ENCODE measurements around the gene RAP1GAP2.

RAP1GAP2 gene

DNA sequence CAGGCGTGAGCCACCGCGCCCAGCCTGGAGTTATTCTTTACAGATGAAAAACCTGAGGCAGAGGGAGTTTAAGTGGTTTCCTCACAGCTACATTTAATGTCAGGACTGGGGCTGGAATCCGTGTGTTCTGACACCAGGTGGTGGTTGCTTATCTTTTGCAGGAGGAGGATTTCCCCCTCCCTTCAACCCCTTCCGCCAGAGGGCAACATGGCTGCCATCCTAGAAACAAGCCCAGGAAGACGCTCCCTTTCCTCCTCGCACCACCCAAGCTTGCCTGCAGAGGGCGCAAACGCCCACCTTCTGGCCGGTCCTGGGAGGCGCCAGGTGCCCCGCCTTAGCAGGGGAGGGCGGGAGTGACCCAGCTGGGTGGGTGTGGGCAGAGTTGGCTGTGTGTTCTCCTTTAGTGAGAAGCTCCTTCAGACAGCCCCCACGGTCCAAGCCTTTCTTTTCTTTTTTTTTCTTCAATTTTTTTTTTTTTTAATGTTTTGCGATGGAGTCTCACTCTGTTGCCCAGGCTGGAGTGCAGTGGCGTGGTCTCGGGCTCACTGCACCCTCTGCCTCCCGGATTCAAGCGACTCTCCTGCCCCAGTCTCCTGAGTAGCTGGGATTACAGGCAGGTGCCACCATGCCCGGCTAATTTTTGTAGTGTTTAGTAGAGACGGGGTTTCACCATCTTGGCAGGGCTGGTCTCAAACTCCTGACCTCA, 9.9 kb upstream of the RAP1GAP2 start:
- DNase-seq (ENCODE audit: low spot score), result peak; percentile 87

DNA sequence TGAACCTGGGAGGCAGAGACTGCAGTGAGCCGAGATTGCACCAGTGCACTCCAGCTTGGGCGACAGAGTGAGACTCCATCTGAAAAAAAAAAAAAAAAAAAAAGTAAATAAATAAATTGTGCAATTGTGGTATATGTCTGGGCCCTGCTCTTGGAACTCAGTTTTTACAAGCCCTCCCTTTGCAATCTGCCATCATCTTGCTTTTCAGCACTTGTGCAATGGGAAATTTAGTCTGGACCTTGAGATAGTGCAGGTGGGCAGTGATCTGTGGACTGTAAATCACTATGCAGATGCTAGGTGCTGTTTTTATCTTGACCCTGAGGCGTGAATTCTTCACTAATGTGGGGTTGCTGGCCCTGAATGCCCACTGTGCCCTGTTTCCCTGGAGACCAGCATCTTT, 6.5 kb upstream of the RAP1GAP2 start:
- no peak for DNase-seq (ENCODE audit: low spot score)

DNA sequence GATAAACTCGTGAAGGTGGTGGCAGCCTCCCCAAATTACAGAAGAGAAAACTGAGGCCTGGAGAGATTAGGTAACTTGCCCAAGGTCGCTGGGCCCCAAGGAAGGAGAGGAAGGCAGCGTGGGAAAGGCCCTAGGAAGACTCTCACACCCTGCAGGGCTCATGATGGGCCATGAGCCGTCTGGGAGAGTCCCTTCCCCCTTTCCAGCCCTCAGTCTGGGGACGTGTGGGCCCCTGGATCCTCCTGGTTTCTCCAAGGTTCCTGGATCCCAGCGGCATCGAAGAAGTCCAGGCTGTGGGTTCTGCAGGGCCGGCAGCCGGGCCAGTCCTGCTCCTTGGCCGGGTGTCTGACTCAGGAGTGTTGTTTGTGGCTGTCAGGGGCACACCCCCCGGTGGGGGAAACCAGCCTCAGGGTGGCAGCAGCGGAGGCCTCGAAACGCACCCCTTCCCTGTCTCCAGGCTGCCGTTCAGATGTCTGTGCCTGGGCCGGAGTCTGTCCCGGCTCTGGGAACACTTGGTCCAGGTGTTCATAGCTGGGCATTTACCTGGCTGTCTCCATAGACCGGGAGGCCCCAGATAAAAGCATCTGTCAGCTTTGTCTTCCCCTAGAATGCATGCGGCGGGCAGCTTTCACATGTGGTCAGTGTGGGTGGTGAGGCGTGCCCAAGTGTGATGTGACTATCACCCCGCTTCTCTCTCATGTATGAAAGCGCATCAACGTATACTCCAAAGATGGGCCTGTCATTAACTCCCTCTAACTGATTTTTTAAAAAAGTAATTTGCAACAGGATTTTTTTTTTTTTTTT, 3.7 kb upstream of the RAP1GAP2 start:
- no peak for DNase-seq (ENCODE audit: low spot score)

DNA sequence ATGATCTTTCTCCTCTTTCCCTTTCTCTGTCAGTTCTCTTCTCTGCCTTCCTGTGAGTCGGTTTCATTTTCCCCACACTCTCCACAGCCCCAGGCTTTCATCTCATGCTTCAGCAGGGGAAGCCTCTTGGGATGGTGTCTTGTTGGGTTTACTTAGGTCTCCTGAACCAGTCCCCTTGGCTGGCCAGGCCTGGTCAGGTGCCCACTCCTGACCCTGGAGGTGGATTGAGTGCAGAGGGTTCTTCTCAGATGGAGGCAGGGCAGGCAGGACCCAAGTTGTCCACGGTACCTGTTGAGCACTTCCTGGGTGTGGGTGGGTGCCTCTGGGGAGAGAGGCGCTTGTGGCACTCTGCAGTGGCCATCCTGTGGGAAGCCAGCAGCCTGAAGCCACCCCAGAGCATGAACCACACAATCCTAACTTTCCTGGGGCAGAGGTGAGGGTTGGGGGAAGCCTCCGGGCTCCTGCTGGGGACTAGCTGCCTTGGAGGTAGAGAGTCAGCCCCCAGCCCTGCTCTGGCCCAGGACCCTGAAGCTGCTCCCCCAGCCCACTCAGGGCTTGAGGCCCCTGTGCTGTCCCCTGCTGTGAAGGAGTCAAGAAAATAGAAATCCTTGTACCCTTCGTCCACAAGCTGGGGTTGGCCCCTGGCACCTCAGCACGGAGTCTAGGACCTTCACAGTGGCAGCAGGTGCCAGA, 2.0 kb upstream of the RAP1GAP2 start:
- DNase-seq (ENCODE audit: low spot score), result no peak

DNA sequence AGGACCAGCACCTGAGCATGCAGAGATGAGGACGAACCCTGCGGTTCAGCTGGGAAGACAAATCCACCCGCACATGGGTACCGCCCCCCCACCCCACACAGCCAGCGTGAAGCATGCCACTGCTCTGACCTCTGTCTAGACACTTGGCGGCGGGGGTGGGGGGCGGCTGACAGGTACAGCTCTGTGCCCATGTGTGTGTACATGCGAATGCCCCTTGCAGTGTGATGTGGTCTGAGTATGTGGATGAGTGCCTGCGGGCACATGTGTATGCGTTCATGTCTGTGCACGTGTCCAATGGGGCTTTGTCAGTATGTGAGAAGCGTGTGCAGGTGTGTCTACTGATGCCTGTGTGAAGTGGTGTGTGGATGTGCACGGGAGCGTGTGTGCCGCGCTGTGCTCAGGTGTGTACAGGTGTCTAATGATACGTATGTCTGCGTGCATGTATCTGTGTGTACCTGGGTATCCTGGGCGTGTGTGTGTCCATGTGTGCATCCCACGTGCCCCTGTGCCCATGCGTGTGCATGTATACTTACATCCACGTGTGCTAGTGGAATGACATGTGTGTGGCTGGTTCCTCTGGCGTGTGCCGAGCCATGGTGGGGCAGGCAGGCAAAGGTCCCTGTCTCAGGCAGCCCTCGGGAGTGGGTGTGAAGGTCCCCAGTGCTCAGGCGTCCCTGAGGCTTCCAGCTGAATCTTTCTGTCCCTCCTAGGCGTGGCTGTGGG, 636 bp upstream of the RAP1GAP2 start:
- DNase-seq (ENCODE audit: low spot score), result no peak

DNA sequence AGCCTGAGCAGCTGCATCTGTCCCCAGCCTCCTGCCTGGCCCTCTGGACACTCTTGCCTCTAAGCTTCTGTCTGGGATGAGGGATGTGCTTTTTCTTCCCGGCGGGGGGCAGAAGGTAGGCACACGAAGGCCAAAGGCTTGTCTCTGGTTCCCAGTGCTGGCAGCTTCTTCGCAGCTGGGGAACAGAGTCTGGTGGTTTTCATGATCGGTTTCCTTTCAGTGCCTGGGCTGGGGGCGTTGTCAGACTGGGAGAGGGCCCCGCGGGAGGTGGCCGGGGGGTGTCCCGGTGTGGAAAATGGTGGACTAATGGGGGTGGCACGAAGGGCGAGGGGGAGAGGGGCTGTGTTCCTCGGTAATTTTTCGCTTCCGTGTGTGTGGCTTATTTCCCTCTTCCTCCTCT, 988 bp downstream of the RAP1GAP2 start:
- DNase-seq (ENCODE audit: low spot score), result no peak

DNA sequence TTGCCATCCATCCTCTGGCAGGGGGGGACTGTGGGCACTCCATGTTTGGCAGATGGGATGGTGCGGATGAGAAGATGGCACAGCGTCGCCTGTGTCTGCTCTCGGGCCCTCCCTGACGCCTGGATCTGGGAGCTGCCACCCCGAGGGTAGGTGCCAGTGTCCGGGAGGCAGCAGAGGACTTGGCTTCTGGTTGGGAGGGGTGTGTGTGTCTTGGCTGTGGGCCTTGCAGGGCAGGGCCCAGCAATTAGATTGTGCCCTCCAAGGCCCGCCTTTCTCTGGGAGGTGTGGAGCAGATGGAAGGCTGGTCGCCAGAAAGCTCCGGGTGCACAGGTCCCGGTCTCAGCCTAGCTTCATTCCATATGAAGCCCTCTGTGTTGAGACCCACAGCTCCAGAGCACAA, 1.4 kb downstream of the RAP1GAP2 start:
- DNase-seq (ENCODE audit: low spot score), result no peak

DNA sequence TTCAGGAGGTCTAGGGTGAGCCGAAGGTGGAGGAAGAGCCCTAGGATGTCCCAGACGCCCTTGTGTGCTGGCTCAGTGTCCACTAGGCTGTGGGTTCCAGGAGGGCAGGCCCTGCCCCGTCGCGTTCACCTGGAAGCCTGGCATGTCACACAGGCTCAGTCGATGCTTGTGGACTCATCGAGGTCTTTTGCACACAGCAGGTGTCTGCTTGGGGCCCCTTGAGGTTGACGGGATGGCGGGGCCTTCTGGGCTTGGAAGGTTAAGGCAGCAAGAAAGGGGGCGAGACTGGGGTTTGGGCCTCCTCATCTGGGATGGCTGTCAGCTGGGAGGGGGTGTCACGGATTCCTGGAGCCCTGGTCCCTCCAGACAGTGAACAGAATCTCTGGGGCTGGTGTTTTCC, 1.9 kb downstream of the RAP1GAP2 start:
- no peak for DNase-seq (ENCODE audit: low spot score)

DNA sequence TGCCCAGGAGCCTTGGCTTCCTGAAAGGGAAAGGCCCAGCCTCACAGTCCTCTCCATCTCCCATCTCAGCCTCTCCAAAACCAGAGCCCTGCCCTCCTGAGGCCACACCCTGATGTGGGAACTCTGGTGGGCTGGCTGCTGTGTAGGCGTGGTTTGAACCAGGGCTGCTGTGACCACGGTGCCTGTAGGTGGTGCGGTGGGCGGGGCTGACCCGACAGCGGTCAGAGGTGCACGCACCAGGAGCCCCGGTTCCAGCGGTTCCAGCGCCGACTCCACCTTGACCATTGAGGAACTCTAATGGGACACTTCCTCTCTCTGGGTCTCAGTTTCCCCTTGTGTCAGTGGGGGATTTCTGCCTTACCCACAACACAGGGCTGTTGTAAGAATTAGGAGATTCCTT, 2.4 kb downstream of the RAP1GAP2 start:
- DNase-seq (ENCODE audit: low spot score), result no peak

DNA sequence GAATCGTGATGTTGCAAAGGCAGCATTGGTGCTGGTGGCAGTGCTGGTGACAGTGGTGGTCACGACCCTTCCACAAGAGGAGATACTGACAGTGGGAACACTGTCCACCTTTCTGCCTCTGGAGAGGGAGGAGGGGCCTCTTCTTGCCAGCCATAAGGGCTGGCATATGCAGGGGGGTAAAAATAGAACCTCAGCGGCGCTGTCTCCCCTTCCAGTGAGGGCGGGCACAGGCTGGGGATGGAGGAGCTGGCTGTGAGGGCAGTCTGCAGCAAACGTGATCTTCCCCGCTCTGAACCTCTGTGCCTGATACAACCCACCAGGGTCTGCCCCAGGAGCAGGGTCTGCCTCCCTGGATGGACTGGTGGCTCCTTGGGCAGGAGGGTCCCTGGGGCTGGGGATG, 3.4 kb downstream of the RAP1GAP2 start:
- no peak for DNase-seq (ENCODE audit: low spot score)

DNA sequence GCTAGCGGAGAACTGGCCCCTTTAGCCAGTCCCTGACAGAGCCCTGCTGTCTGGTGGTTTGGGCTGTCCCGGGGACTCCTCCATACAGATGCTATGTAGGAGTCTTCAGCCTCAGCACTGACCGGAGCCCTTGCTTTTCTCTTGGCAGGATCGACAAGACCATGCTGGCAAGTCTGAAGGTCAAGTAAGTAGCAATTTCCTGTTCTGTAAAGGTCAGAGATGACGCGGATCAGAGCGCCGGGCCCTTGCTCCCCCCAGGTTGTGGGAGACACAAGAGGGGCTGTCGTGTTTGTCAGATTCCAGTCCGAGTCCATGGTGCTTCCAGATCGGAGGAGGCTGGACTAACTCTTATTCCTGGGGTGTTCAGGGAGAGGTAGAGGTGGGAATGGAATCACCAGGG, 4.1 kb downstream of the RAP1GAP2 start:
- DNase-seq (ENCODE audit: low spot score), result no peak

DNA sequence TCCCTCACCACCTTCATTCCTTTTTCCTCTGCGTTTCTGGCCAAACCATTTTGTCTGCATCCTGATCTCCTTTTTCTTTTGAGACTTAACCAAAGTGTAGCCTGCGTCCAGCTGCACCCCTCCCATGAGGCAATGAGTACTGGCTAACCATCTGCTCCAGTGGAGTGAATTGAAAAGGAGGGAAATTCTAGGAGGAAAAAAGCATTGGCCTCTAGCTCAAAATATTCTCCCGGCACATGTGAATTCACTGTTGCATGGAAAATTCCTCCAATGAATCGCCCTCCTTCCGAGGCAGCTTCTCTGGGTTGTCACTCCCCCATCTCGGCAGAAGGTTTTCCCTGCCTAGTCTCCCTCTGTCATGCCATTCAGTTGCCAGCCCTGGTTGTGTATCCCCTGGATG, 5.6 kb downstream of the RAP1GAP2 start:
- no peak for DNase-seq (ENCODE audit: low spot score)

DNA sequence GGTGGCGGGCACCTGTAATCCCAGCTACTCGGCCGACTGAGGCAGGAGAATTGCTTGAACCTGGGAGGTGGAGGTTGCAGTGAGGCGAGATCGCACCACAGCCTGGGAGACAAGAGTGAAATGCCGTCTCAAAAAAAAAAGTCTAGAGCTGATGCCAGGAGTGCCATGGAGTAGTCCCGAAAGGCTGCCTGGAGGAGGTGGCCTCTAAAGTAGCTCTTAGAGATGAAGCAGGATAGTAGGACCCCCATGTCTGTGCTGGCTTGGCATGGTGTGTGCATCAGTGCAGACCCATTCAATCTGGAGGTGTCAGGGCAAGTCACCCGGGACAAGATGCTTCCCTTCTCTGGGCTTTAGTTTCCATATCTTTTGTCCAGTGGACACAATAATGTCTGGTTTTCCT, 6.3 kb downstream of the RAP1GAP2 start:
- no peak for DNase-seq (ENCODE audit: low spot score)

DNA sequence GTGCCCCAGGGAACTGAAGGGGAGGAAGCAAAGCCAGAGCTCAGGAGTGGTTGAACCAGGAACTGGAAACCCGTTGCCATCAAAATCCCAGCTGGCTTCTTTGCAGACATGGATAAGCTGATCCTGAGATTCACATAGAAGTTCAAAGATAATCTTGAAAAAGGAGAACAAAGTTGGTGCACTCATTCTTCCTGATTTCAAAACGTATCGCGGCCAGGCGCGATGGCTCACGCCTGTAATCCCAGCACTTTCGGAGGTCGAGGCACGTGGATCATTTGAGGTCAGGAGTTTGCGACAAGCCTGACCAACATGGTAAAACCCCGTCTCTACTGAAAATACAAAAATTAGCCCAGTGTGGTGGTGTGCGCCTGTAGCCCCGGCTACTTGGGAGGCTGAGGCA, 7.1 kb downstream of the RAP1GAP2 start:
- no peak for DNase-seq (ENCODE audit: low spot score)

DNA sequence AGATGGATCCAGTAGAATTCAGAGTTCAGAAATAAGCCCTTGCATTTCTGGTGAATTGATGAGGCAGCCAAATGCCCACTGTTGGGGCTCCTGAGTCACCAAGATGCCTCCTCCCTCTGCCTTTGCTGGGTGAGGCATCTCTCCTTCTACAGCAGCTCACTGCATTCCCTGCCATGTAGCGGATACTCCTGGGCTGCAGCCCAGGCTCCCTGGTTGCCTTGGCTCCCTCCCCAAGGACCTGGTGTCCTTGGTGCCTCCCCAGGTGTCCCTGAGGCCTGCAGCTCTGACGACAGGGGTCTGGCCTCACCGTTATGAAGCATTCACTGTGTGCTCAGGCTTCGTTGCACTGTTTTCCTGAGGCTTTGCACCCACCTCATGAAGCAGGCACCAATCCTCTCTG, 7.7 kb downstream of the RAP1GAP2 start:
- DNase-seq (ENCODE audit: low spot score), result no peak

DNA sequence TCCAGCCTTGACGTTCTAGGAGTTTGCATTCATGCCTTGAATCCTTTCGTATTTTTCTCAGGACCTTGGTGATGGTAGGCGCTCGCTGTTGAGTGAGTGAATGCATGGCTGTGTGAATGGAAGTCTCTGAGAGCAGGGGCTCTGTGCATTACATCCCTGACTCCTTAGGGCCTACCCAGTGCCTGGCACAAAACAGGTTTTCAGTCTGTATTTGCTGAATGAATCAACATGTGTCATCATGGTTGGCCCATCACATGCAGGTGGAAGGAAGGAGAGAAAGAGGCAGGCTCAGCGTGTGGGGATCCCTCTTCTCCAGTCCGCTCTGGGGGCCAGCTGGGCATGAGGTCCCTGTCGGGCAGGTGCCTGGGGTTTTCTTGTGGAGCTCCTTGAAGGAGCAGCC, 8.7 kb downstream of the RAP1GAP2 start:
- no peak for DNase-seq (ENCODE audit: low spot score)

DNA sequence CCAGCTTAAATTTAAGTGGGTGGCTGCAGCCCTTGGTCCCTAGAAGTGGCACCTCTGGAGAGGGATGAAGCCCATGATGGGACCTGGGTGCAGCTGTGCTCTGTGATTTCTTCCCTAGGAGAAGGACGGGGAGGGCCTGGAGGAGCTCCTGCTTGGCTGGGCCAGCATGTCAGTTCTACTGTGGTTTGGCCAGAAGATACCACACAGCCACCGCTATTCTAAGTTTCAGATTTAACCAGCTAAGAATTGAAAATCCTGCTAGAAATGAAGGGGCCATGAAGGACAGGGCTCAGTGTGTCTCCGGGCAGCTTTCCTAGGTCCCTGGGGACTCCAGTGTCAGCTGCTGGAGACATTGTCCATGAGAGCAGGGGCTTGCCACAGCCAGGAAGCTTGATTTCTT, 9.7 kb downstream of the RAP1GAP2 start:
- no peak for DNase-seq (ENCODE audit: low spot score)

DNA sequence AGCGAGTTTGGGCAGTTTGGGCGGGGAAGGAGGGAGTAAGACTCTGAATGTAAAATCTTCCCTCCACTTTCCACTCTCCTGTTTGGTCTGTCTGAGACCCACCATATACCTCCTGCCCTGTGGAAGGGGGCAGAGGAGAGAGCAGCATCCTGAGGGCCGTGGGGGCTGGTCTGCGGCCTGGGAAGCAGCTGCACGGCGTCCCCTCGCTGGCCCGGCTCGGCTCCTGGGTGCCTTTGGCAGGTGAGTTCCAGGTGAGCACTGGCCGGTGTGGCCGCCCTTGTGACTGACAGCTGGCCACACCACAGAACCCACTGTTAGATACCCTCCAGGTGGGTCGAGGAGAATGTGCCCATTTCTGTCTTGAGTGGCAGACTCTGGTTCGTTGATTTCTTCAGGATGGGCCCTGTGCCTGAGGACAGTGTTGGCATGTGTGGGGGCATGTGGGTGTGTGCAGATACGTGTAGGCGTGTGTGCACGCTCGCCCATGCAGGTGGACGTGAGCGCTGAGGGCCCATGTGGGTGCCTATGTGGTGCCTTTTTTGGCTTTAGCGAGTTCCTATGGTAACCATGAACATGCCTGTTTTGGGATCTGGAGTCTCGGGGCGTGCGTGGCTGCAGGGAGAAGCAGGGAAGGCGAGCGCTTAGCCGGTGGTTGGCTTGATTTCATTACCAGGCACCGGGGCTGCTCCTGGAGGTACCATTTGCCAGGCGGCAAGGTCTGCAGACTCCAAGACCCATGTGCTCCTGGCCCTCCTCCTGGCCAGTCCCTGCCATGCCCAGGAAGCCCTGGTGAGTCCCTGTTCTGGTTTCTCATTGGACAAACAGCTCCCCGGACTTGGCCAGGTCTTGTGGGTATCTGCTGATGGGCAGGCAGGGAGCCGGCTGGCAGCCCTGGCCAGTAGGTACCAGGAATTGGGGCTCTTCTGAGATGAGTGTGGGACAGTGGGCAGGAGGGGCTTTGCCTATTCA, 12.4 kb downstream of the RAP1GAP2 start:
- DNase-seq (ENCODE audit: low spot score), result no peak

DNA sequence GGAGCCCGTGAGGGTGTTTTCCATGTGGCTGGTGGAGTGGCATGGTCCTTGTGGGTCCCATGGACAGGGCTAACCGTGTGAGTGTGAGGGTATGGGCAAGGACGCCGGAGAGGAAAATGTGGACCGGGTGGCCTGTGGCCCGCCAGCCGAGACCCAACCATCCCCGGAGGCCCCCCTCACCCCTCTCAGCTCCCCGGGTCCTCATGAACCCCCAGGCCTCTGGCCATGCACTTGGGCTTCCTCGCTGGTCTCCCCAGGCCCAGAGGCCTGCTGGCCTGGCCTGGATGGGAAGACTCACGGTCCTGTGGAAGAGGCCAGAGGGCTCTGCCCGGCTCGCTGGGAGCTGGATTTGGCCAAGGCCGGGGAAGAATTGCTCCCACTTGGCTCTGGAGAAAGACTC, 13.1 kb downstream of the RAP1GAP2 start:
- no peak for DNase-seq (ENCODE audit: low spot score)

DNA sequence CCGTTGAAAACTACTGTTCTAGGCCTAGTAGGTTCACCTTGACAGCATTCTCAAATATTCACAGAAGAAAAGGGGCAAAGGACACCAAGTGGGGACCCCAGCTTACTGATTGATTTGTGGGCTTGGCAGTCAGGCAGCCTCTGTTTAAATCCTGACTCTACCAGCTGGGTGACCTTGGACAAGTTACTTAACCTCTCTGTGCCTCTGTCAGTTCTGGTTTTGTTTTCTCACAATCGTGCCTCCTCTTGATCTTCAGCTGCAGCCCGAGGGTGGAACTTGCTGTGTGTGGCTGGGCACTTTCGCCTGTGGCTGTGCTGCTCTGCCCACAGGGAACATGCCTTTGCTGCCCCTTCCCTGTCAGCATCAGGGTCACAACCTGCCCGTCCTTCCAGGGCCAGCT, 17.8 kb downstream of the RAP1GAP2 start:
- no peak for DNase-seq (ENCODE audit: low spot score)
